Skeletal muscle cell (primary cell): ENCODE results near the gene PYCR2.

ENCODE experiments used
- DNase-seq: peaks from one replicate; pipeline ENCODE4 v3.0.0-alpha.2; 2010; ENCODE audit warnings: low read depth
- H3K4me3 ChIP-seq: 2 replicates; pipeline ENCODE4 v1.5.1; 2011; ENCODE audit warnings: low read depth, mild to moderate bottlenecking, control low read depth, low read length, moderate library complexity

PYCR2 gene

GRCh38 chr1:225926551-225927113 lies 2.6 kb upstream of the PYCR2 start:
- H3K4me3 ChIP-seq, result no peak overlapping the region
- DNase-seq, result no peak

- DNase-seq, result no peak
Observed at GRCh38 chr1:225923381-225923691, 714 bp downstream of the PYCR2 start.

GRCh38 chr1:225921734-225922709 lies 2.0 kb downstream of the PYCR2 start:
- H3K4me3 ChIP-seq, result no peak overlapping the region

More at GRCh38 chr1:225923381-225923691, 714 bp downstream of the PYCR2 start:
- peak overlapping the region; percentile 93 for H3K4me3 ChIP-seq

GRCh38 chr1:225919906-225920305 lies 4.1 kb downstream of the PYCR2 start:
- no peak overlapping the region for H3K4me3 ChIP-seq
- no peak for DNase-seq

More at GRCh38 chr1:225921734-225922709, 2.0 kb downstream of the PYCR2 start:
- no peak for DNase-seq

- H3K4me3 ChIP-seq, result no peak overlapping the region
- no peak for DNase-seq
Observed at GRCh38 chr1:225918280-225918679, 5.8 kb downstream of the PYCR2 start.

GRCh38 chr1:225917536-225917935 lies 6.5 kb downstream of the PYCR2 start:
- DNase-seq, result no peak
- no peak overlapping the region for H3K4me3 ChIP-seq

- no peak overlapping the region for H3K4me3 ChIP-seq
- DNase-seq, result no peak
Observed at GRCh38 chr1:225917101-225917500, 6.9 kb downstream of the PYCR2 start.

- no peak overlapping the region for H3K4me3 ChIP-seq
- DNase-seq, result no peak
Observed at GRCh38 chr1:225915538-225915991, 8.5 kb downstream of the PYCR2 start.

GRCh38 chr1:225914947-225915346 lies 9.1 kb downstream of the PYCR2 start:
- no peak overlapping the region for H3K4me3 ChIP-seq
- DNase-seq, result no peak

- DNase-seq, result no peak
- no peak overlapping the region for H3K4me3 ChIP-seq
Observed at GRCh38 chr1:225914391-225914790, 9.7 kb downstream of the PYCR2 start.

GRCh38 chr1:225911191-225912130 lies 12.6 kb downstream of the PYCR2 start:
- DNase-seq, result no peak
- H3K4me3 ChIP-seq, result no peak overlapping the region

GRCh38 chr1:225909477-225909876 lies 14.6 kb downstream of the PYCR2 start:
- no peak overlapping the region for H3K4me3 ChIP-seq
- DNase-seq, result no peak

- DNase-seq, result no peak
- no peak overlapping the region for H3K4me3 ChIP-seq
Observed at GRCh38 chr1:225908773-225909172, 15.3 kb downstream of the PYCR2 start.

- no peak for DNase-seq
- no peak overlapping the region for H3K4me3 ChIP-seq
Observed at GRCh38 chr1:225908013-225908640, 15.9 kb downstream of the PYCR2 start.

- no peak for DNase-seq
- H3K4me3 ChIP-seq, result no peak overlapping the region
Observed at GRCh38 chr1:225907341-225907740, 16.7 kb downstream of the PYCR2 start.

- DNase-seq, result no peak
- no peak overlapping the region for H3K4me3 ChIP-seq
Observed at GRCh38 chr1:225906467-225906866, 17.6 kb downstream of the PYCR2 start.

GRCh38 chr1:225903623-225904022 lies 20.4 kb downstream of the PYCR2 start:
- H3K4me3 ChIP-seq, result no peak overlapping the region
- DNase-seq, result no peak

- no peak overlapping the region for H3K4me3 ChIP-seq
- no peak for DNase-seq
Observed at GRCh38 chr1:225899044-225899925, 24.8 kb downstream of the PYCR2 start.
